Endothelial cell of umbilical vein (primary cell): Measurements from ENCODE around the gene TMEM108. TPM values are rescaled to one million over a fixed set of nuclear protein-coding genes. Genes with fewer than 3 reads are reported as not detected.

ENCODE experiments used
- BruUV-seq: library from RNA; stranded (reverse); fragments of 400-500 nt; replicated peaks from 2 replicates; lab custom pipeline; 2021; lab: Mats Ljungman, UMichigan
- CTCF ChIA-PET: fragments of 300-600, 350-600 bp; sonication (Branson Sonifier 250); formaldehyde crosslinking; loops from one replicate; lab custom pipeline; 2021; ENCODE audit warnings: antibody characterized with exemption, inconsistent platforms; lab: Charles Lee
- POLR2A ChIA-PET: fragments of 300-600, 350-600 bp; sonication (Branson Sonifier 250); formaldehyde crosslinking; loops from one replicate; lab custom pipeline; 2021; ENCODE audit warnings: antibody characterized with exemption, inconsistent platforms; lab: Charles Lee
- DNase-seq: peaks from one replicate; pipeline ENCODE4 v3.0.0-alpha.2; 2011; ENCODE audit warnings: low read depth, low spot score
- FAIRE-seq: peaks from 2 replicates; lab custom pipeline; 2011; peaks lifted over from hg19 to GRCh38; lab: Jason Lieb, UNC
- H2AFZ ChIP-seq: 2 replicates; pipeline ENCODE4 v1.6.0; 2012; ENCODE audit warnings: low read depth, low read length, control low read depth, inconsistent platforms
- H3K27ac ChIP-seq: 2 replicates; pipeline ENCODE4 v1.5.1; 2011; ENCODE audit warnings: low read depth, mild to moderate bottlenecking, control low read depth, low read length, moderate library complexity; ENCODE audit not compliant: insufficient read depth
- H3K27me3 ChIP-seq, 2 experiments: 2 replicates each; pipeline versions ENCODE4 v1.6.0 to v1.6.1; 2011; ENCODE audit warnings: low read length in 2 of 2, mixed read lengths in 1 of 2; ENCODE audit not compliant: control insufficient read depth in 2 of 2, insufficient read depth in 2 of 2
- H3K36me3 ChIP-seq, 2 experiments: 2 replicates in 1 of 2; 3 replicates in 1 of 2; pipeline ENCODE4 v1.5.1; 2011; ENCODE audit warnings: low read length in 2 of 2, mild to moderate bottlenecking in 1 of 2, moderate library complexity in 1 of 2; ENCODE audit not compliant: control insufficient read depth in 2 of 2, insufficient read depth in 2 of 2; ENCODE audit errors: extremely low read depth in 1 of 2
- H3K4me1 ChIP-seq: 3 replicates; pipeline ENCODE4 v1.5.1; 2011; ENCODE audit warnings: mild to moderate bottlenecking, low read length; ENCODE audit not compliant: control insufficient read depth, insufficient read depth; ENCODE audit errors: extremely low read depth
- H3K4me2 ChIP-seq: 2 replicates; pipeline ENCODE4 v1.6.1; 2011; ENCODE audit warnings: low read length, control low read depth, mixed read lengths; ENCODE audit not compliant: insufficient read depth
- H3K4me3 ChIP-seq, 3 experiments: fragments of 200-600 bp in 1 of 3; sonication (generic), shearing (Covaris generic) in 1 of 3; replicated peaks in 1 of 3; 2 replicates each; pipeline ENCODE4 v1.5.1; 2011 to 2016; ENCODE audit warnings: control low read depth in 3 of 3, low read length in 3 of 3, mild to moderate bottlenecking in 2 of 3, inconsistent platforms in 1 of 3, low read depth in 1 of 3, moderate library complexity in 1 of 3; ENCODE audit not compliant: insufficient read depth in 1 of 3
- H3K79me2 ChIP-seq: 2 replicates; pipeline ENCODE4 v1.6.0; 2012; ENCODE audit warnings: low read length, inconsistent platforms; ENCODE audit not compliant: control insufficient read depth, insufficient read depth
- H3K9ac ChIP-seq: replicated peaks from 2 replicates; pipeline ENCODE3; 2011; ENCODE audit warnings: low read length, control low read depth; ENCODE audit not compliant: insufficient read depth; ENCODE audit errors: extremely low read depth
- H3K9me1 ChIP-seq: replicated peaks from 3 replicates; pipeline ENCODE4 v1.6.0; 2011; ENCODE audit warnings: mild to moderate bottlenecking, low read length; ENCODE audit not compliant: control insufficient read depth, insufficient read depth; ENCODE audit errors: extremely low read depth
- H3K9me3 ChIP-seq: replicated peaks from 2 replicates; pipeline ENCODE4 v1.5.1; 2012; ENCODE audit warnings: low read length, inconsistent platforms; ENCODE audit not compliant: control insufficient read depth, insufficient read depth
- H4K20me1 ChIP-seq: replicated peaks from 2 replicates; pipeline ENCODE3; 2011; ENCODE audit warnings: mild to moderate bottlenecking, low read length; ENCODE audit not compliant: control insufficient read depth, insufficient read depth; ENCODE audit errors: extremely low read depth
- FOS ChIP-seq: IDR thresholded peaks from 2 replicates; pipeline ENCODE4 v1.6.1; 2011; ENCODE audit warnings: mild to moderate bottlenecking, low read length, moderate library complexity, borderline replicate concordance; ENCODE audit not compliant: insufficient read depth
- GATA2 ChIP-seq: IDR thresholded peaks from 2 replicates; pipeline ENCODE4 v1.7.0; 2011; ENCODE audit warnings: low read depth, mild to moderate bottlenecking, moderate library complexity, mixed read lengths, low read length; ENCODE audit not compliant: insufficient read length, insufficient read depth
- POLR2A ChIP-seq: IDR thresholded peaks from 2 replicates; pipeline ENCODE4 v1.6.1; 2012; ENCODE audit warnings: low read depth, mild to moderate bottlenecking, control low read depth, low read length
- POLR2AphosphoS5 ChIP-seq: IDR thresholded peaks from 2 replicates; pipeline ENCODE4 v1.6.1; 2012; ENCODE audit warnings: low read depth, mild to moderate bottlenecking, control low read depth, low read length, moderate library complexity; ENCODE audit not compliant: insufficient read depth
- dilution Hi-C: fragments of 300-500 bp; cut with MboI; formaldehyde crosslinking; loops from one replicate; pipeline ENCODE4 v1.15.0; 2019; ENCODE audit warnings: low sequenced_read_pairs; ENCODE audit not compliant: extremely low pct_ligation_motif_present
- intact Hi-C: fragments of 100-400 bp; cut with micrococcal nuclease; formaldehyde crosslinking; loops from one replicate; pipeline ENCODE4 v1.10.0; 2022
- polyA plus RNA-seq, 4 experiments: library from polyadenylated mRNA; depleted of rRNA in 3 of 4; stranded (reverse) in 3 of 4; unstranded in 1 of 4; fragments of >200 nt; gene quantifications; 2 replicates each; pipeline versions ENCODE4 v1.2.1 to v1.2.3, GENCODE V29; 2011 to 2012; ENCODE audit warnings: missing spikeins in 1 of 4
- total RNA-seq: library from RNA; stranded (reverse); gene quantifications from 2 replicates; pipeline ENCODE4 v1.2.3, GENCODE V29; 2021
- TF ChIP-seq, protein P1 (sequence below), 2 donors: IDR thresholded peaks; 1 replicate in 1 of 2; 2 replicates in 1 of 2; pipeline ENCODE4 v1.5.1; 2011; ENCODE audit warnings: low read length in 2 of 2, mild to moderate bottlenecking in 2 of 2, moderate library complexity in 2 of 2, control low read depth in 1 of 2, inconsistent platforms in 1 of 2, low read depth in 1 of 2; ENCODE audit not compliant: insufficient read depth in 1 of 2; ENCODE audit errors: extremely low read depth in 1 of 2

TMEM108 gene
- total and polyA plus RNA-seq, 2 donors (not counting 3 experiments of a cell fraction or from before 2014, with no cell fraction given): 0.40 to 1.1 TPM

DNA sequence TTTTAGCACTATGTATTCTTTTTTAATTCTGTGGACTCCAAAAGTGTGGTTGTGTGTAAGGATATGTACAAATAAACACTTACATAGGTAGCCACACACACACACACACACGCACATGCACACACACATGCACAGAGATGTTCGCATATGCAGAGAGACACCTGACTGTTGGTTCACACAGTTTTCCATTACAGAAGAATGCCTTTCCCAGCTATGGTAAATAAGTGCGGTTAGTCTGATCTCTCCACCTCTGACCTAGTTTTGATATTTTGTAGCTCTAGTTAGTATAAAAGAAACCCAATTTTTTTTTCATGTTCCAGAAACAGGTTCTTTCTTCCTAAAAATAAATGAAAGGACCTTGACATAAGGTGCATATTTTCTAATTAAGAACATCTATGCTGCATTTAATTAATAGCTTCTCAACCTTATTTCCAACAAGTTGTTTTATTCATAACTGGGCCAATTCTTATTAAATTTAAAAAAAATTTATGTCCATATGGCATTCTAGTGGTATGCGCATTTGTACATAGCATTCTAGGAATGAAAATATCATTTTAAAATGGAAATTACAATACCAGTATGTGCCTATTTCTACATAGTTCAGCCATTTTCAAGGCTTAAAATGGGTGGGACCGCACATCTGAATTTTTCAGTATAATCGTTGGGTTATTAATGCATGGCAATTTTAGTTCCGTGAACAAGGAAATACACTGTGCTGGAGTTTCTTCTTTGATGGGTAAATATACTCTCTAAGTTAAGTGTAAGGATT is 27.2 kb downstream of the TMEM108 start:
- H3K4me1 ChIP-seq: no peaks in the 10 kb centered on the region
- H3K4me3 ChIP-seq: no peak overlapping the region
- ChIA-PET POLR2A (no interaction called here), CTCF (interaction anchor here (1.5 kb wide), 1 partner anchor 24 kb away, joined by 5 read pairs; no protein-coding TSS in a partner anchor)
- no peaks in the 10 kb centered on the region for H3K79me2 ChIP-seq
- no peaks in the 10 kb centered on the region for H3K27me3 ChIP-seq
- no peaks in the 10 kb centered on the region for H3K9me1 ChIP-seq
- BruUV-seq: no TSS peak
- H4K20me1 ChIP-seq: no peaks in the 10 kb centered on the region
- no peaks in the 10 kb centered on the region for H3K9me3 ChIP-seq
- H3K36me3 ChIP-seq: no peaks in the 10 kb centered on the region
- TF ChIP-seq POLR2A (no peak), FOS (no peak), POLR2AphosphoS5 (no peak), GATA2 (no peak)
- TF ChIP-seq, protein P1, sequence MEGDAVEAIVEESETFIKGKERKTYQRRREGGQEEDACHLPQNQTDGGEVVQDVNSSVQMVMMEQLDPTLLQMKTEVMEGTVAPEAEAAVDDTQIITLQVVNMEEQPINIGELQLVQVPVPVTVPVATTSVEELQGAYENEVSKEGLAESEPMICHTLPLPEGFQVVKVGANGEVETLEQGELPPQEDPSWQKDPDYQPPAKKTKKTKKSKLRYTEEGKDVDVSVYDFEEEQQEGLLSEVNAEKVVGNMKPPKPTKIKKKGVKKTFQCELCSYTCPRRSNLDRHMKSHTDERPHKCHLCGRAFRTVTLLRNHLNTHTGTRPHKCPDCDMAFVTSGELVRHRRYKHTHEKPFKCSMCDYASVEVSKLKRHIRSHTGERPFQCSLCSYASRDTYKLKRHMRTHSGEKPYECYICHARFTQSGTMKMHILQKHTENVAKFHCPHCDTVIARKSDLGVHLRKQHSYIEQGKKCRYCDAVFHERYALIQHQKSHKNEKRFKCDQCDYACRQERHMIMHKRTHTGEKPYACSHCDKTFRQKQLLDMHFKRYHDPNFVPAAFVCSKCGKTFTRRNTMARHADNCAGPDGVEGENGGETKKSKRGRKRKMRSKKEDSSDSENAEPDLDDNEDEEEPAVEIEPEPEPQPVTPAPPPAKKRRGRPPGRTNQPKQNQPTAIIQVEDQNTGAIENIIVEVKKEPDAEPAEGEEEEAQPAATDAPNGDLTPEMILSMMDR (IDR thresholded peaks at IDR 0.05; ENCODE audit: extremely low read depth in 1 of 2, insufficient read depth in 1 of 2, low read depth in 1 of 2, low read length in 2 of 2): no peak
- H3K9ac ChIP-seq: no peak overlapping the region
- dilution Hi-C loops (no loop called here), intact Hi-C loops (no loop called here)
- no peak overlapping the region for H3K4me2 ChIP-seq
- FAIRE-seq: no peak
- H3K27ac ChIP-seq: no peak overlapping the region
- H2AFZ ChIP-seq: no peak overlapping the region
- DNase-seq: no peak
